HepG2 (cell line): ENCODE results near the gene AARSD1. TPM values are rescaled to one million over a fixed set of nuclear protein-coding genes. Genes with fewer than 3 reads are reported as not detected.

Experiments
- FOXO1 ChIP-seq: sonication (generic); formaldehyde crosslinking; IDR thresholded peaks from 2 replicates; pipeline ENCODE4 v1.4.0; 2020; ENCODE audit warnings: missing genetic modification reagents
- KDM3A ChIP-seq: IDR thresholded peaks from 2 replicates; pipeline ENCODE4 v1.6.1; 2018; ENCODE audit warnings: low read depth, missing compliant biosample characterization
- KLF15 ChIP-seq: sonication (generic); formaldehyde crosslinking; IDR thresholded peaks from 2 replicates; pipeline ENCODE4 v1.8.1; 2023; ENCODE audit warnings: borderline replicate concordance, mild to moderate bottlenecking, inconsistent platforms, missing genetic modification reagents, mixed read lengths
- MEIS2 ChIP-seq: sonication (generic); formaldehyde crosslinking; IDR thresholded peaks from 2 replicates; pipeline ENCODE4 v1.9.0; 2021; ENCODE audit warnings: mild to moderate bottlenecking, missing genetic modification reagents
- ONECUT2 ChIP-seq: sonication (generic); formaldehyde crosslinking; IDR thresholded peaks from 2 replicates; pipeline ENCODE4 v1.4.0; 2020; ENCODE audit warnings: missing genetic modification reagents
- PTBP1 ChIP-seq: fragments of 200-400 bp; formaldehyde crosslinking; IDR thresholded peaks from 2 replicates; pipeline ENCODE4 v1.6.1; 2018; ENCODE audit warnings: low read length, low read depth; ENCODE audit not compliant: poor library complexity, severe bottlenecking
- ZFP41 ChIP-seq: sonication (generic); formaldehyde crosslinking; IDR thresholded peaks from 2 replicates; pipeline ENCODE4 v1.4.0; 2020; ENCODE audit warnings: mild to moderate bottlenecking, missing genetic modification reagents, borderline replicate concordance
- ZNF296 ChIP-seq: sonication (generic); formaldehyde crosslinking; conservative IDR thresholded peaks from 2 replicates; pipeline ENCODE4 v1.5.0; 2020; ENCODE audit warnings: mild to moderate bottlenecking, missing genetic modification reagents
- ZNF350 ChIP-seq: sonication (generic); formaldehyde crosslinking; IDR thresholded peaks from 2 replicates; pipeline ENCODE4 v1.4.0; 2020; ENCODE audit warnings: mild to moderate bottlenecking, low read depth, missing genetic modification reagents, borderline replicate concordance
- ZNF572 ChIP-seq: sonication (generic); formaldehyde crosslinking; IDR thresholded peaks from 2 replicates; pipeline ENCODE4 v1.5.1; 2020; ENCODE audit warnings: mild to moderate bottlenecking, missing genetic modification reagents
- ZNF605 ChIP-seq: sonication (generic); formaldehyde crosslinking; IDR thresholded peaks from 2 replicates; pipeline ENCODE4 v1.8.0; 2022; ENCODE audit warnings: mild to moderate bottlenecking, missing genetic modification reagents
- ZNF644 ChIP-seq: IDR thresholded peaks from 2 replicates; pipeline ENCODE4 v1.6.1; 2016; ENCODE audit warnings: low read depth
- ZNF724P ChIP-seq: sonication (generic); formaldehyde crosslinking; IDR thresholded peaks from 2 replicates; pipeline ENCODE4 v1.8.0; 2022; ENCODE audit warnings: missing genetic modification reagents, borderline replicate concordance
- polyA plus RNA-seq, 8 experiments: library from polyadenylated mRNA; depleted of rRNA in 3 of 8; stranded (reverse) in 7 of 8; unstranded in 1 of 8; fragments of >200 nt; fragmentation: Illumina TruSeq in 4 of 8; extraction: Trizol in 4 of 8; gene quantifications; 2 replicates each; pipeline versions ENCODE4 v1.2.1 to v1.2.3, GENCODE V29; 2011 to 2016; ENCODE audit warnings: low read depth in 4 of 8, missing spikeins in 1 of 8, mixed read lengths in 1 of 8; ENCODE audit not compliant: insufficient read depth in 1 of 8
- total RNA-seq, 5 experiments: library from RNA; depleted of rRNA; stranded (reverse); fragments of >200 nt; fragmentation: Illumina TruSeq; extraction: Trizol; gene quantifications; 2 replicates each; pipeline ENCODE4 v1.2.3, GENCODE V29; 2016; ENCODE audit warnings: low read depth in 1 of 5
- TF ChIP-seq, protein P1 (sequence below): fragments of 450-650 bp; IDR thresholded peaks from 2 replicates; pipeline ENCODE4 v1.6.1; 2016
- TF ChIP-seq, protein P2 (sequence below): sonication (generic); formaldehyde crosslinking; IDR thresholded peaks from 2 replicates; pipeline ENCODE4 v1.4.0; 2020; ENCODE audit warnings: missing genetic modification reagents, mild to moderate bottlenecking, borderline replicate concordance
- TF ChIP-seq, protein P3 (sequence below): sonication (generic); formaldehyde crosslinking; conservative IDR thresholded peaks from 2 replicates; pipeline ENCODE4 v1.4.0; 2020; ENCODE audit warnings: missing genetic modification reagents
- TF ChIP-seq, protein P4 (sequence below): sonication (generic); formaldehyde crosslinking; conservative IDR thresholded peaks from 2 replicates; pipeline ENCODE4 v1.5.0; 2020; ENCODE audit warnings: missing genetic modification reagents
- TF ChIP-seq, protein P5 (sequence below): sonication (generic); formaldehyde crosslinking; IDR thresholded peaks from 2 replicates; pipeline ENCODE4 v1.5.1; 2020; ENCODE audit warnings: missing genetic modification reagents, mild to moderate bottlenecking, borderline replicate concordance

Gene AARSD1
- total and polyA plus RNA-seq, 2 of the 13 experiments (the other 11 are each of a cell fraction or from before 2014, with no cell fraction given) = 24.7 to 29.3 TPM

DNA sequence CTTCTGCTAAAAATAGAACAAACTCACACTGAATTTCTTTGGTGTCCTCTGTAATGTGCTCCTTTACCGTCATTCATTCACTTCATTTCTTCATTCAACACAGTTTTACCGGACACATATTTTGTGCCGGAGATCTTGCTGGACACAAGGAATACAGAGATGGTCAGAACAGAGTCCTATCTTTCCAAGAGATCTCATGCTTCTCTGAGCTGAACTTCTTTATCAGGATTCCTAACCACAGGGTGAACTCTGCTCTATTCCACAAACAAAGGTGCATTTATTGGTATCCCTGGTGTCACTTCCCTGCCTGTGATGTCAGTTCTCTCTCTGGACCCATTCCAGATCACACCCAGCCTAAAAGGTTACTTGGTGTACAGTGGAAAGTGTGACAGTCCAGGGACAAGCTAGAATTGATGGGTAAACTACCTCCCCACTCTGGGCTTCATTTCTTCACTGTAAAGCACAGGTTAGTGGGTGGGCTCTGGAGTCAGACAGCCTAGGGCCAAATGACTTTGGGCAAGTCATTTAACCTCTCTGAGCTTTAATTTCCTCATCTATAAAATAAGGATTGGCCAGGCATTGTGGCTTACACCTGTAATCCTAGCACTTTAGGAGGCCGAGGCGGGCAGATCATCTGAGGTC, 46.5 kb upstream of the AARSD1 start (continued):
- TF ChIP-seq, protein P1, sequence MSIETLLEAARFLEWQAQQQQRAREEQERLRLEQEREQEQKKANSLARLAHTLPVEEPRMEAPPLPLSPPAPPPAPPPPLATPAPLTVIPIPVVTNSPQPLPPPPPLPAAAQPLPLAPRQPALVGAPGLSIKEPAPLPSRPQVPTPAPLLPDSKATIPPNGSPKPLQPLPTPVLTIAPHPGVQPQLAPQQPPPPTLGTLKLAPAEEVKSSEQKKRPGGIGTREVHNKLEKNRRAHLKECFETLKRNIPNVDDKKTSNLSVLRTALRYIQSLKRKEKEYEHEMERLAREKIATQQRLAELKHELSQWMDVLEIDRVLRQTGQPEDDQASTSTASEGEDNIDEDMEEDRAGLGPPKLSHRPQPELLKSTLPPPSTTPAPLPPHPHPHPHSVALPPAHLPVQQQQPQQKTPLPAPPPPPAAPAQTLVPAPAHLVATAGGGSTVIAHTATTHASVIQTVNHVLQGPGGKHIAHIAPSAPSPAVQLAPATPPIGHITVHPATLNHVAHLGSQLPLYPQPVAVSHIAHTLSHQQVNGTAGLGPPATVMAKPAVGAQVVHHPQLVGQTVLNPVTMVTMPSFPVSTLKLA = 0 out of 2 replicates have a peak, but pooled peaks have one; percentile 8
- no peak for TF ChIP-seq ZNF296
- no peak; the same call in 1 of the 2 replicates for TF ChIP-seq FOXO1 (CRISPR knock-in tag)
- TF ChIP-seq MEIS2 (CRISPR knock-in tag) = no peak; the same call in 1 of the 2 replicates
- no peak for TF ChIP-seq ZNF350 (CRISPR knock-in tag)
- TF ChIP-seq PTBP1 = no peak
- TF ChIP-seq ZNF572 (CRISPR knock-in tag) = no peak
- TF ChIP-seq KDM3A (CRISPR knock-in tag) = no peak
- TF ChIP-seq, protein P2, sequence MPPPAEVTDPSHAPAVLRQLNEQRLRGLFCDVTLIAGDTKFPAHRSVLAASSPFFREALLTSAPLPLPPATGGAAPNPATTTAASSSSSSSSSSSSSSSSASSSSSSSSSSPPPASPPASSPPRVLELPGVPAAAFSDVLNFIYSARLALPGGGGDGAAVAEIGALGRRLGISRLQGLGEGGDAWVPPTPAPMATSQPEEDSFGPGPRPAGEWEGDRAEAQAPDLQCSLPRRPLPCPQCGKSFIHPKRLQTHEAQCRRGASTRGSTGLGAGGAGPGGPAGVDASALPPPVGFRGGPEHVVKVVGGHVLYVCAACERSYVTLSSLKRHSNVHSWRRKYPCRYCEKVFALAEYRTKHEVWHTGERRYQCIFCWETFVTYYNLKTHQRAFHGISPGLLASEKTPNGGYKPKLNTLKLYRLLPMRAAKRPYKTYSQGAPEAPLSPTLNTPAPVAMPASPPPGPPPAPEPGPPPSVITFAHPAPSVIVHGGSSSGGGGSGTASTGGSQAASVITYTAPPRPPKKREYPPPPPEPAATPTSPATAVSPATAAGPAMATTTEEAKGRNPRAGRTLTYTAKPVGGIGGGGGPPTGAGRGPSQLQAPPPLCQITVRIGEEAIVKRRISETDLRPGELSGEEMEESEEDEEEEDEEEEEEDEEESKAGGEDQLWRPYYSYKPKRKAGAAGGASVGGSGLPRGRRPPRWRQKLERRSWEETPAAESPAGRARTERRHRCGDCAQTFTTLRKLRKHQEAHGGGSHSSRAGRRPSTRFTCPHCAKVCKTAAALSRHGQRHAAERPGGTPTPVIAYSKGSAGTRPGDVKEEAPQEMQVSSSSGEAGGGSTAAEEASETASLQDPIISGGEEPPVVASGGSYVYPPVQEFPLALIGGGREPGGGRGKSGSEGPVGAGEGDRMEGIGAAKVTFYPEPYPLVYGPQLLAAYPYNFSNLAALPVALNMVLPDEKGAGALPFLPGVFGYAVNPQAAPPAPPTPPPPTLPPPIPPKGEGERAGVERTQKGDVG = no peak
- TF ChIP-seq, protein P3, sequence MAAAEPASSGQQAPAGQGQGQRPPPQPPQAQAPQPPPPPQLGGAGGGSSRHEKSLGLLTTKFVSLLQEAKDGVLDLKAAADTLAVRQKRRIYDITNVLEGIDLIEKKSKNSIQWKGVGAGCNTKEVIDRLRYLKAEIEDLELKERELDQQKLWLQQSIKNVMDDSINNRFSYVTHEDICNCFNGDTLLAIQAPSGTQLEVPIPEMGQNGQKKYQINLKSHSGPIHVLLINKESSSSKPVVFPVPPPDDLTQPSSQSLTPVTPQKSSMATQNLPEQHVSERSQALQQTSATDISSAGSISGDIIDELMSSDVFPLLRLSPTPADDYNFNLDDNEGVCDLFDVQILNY (CRISPR knock-in tag) = no peak
- TF ChIP-seq ZNF644 (CRISPR knock-in tag) = no peak; the same call in 1 of the 2 replicates
- 0 out of 2 replicates have a peak, but pooled peaks have one; percentile 40 for TF ChIP-seq KLF15 (CRISPR knock-in tag)
- TF ChIP-seq ZNF605 (CRISPR knock-in tag) = no peak
- TF ChIP-seq ZNF724P (CRISPR knock-in tag) = 0 out of 2 replicates have a peak, but pooled peaks have one; percentile 29
- TF ChIP-seq, protein P4, sequence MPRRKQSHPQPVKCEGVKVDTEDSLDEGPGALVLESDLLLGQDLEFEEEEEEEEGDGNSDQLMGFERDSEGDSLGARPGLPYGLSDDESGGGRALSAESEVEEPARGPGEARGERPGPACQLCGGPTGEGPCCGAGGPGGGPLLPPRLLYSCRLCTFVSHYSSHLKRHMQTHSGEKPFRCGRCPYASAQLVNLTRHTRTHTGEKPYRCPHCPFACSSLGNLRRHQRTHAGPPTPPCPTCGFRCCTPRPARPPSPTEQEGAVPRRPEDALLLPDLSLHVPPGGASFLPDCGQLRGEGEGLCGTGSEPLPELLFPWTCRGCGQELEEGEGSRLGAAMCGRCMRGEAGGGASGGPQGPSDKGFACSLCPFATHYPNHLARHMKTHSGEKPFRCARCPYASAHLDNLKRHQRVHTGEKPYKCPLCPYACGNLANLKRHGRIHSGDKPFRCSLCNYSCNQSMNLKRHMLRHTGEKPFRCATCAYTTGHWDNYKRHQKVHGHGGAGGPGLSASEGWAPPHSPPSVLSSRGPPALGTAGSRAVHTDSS (CRISPR knock-in tag) = no peak
- TF ChIP-seq, protein P5, sequence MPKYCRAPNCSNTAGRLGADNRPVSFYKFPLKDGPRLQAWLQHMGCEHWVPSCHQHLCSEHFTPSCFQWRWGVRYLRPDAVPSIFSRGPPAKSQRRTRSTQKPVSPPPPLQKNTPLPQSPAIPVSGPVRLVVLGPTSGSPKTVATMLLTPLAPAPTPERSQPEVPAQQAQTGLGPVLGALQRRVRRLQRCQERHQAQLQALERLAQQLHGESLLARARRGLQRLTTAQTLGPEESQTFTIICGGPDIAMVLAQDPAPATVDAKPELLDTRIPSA = no peak
- TF ChIP-seq ZFP41 (CRISPR knock-in tag) = no peak
- no peak; the same call in 1 of the 2 replicates for TF ChIP-seq ONECUT2 (CRISPR knock-in tag)
